Fibroblast of pulmonary artery (primary cell): ENCODE data around the gene MTA3.
"Not testable (repeated sequence)": the region's sequence is repeated elsewhere in the genome, so short reads cannot be mapped to it uniquely, and the experiment has no call there.

Source experiments
- DNase-seq: peaks from one replicate; pipeline ENCODE4 v3.0.0-alpha.2; 2010; ENCODE audit warnings: low read depth
- H3K4me3 ChIP-seq: replicated peaks from 2 replicates; pipeline ENCODE4 v1.5.1; 2011; ENCODE audit warnings: low read depth, mild to moderate bottlenecking, control low read depth, low read length, moderate library complexity
- TF ChIP-seq, protein P1 (sequence below): IDR thresholded peaks from 2 replicates; pipeline ENCODE4 v1.5.1; 2011; ENCODE audit warnings: mild to moderate bottlenecking, control low read depth, low read length, inconsistent platforms; ENCODE audit errors: missing control alignments

MTA3 gene

DNA sequence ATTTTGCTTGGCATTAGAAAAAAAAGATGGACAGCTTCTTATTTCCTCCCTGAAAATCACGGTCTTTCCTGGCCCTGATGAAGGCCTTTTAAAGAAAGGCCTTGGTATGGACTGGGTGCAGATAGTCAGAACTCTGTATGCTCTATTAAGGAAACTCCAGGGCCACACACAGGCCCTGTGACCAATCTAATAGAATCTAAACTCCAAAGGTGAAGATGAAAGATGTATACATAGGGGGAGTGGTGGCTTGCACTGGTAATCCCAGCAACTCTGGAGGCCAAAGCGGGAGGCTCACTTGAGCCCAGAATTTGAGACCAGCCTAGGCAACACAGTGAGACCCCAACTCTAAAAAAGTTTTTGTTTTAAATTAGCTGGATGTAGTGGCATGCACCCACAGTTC, 158.2 kb downstream of the MTA3 start:
- TF ChIP-seq, protein P1, sequence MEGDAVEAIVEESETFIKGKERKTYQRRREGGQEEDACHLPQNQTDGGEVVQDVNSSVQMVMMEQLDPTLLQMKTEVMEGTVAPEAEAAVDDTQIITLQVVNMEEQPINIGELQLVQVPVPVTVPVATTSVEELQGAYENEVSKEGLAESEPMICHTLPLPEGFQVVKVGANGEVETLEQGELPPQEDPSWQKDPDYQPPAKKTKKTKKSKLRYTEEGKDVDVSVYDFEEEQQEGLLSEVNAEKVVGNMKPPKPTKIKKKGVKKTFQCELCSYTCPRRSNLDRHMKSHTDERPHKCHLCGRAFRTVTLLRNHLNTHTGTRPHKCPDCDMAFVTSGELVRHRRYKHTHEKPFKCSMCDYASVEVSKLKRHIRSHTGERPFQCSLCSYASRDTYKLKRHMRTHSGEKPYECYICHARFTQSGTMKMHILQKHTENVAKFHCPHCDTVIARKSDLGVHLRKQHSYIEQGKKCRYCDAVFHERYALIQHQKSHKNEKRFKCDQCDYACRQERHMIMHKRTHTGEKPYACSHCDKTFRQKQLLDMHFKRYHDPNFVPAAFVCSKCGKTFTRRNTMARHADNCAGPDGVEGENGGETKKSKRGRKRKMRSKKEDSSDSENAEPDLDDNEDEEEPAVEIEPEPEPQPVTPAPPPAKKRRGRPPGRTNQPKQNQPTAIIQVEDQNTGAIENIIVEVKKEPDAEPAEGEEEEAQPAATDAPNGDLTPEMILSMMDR: no peak
- H3K4me3 ChIP-seq: no peak overlapping the region
- no peak for DNase-seq

DNA sequence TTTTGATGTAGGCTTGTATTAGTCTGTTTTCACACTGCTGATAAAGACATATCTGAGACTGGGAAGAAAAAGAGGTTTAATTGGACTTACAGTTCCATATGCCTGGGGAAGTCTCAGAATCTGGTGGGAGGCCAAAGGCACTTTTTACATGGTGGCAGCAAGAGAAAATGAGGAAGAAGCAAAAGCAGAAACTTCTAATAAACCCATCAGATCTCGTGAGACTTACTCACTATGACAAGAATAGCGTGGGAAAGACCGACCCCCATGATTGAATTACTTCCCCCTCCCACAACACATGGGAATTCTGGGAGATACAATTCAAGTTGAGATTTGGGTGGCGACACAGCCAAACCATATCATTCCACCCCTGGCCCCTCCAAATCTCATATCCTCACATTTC, 162.9 kb downstream of the MTA3 start:
- DNase-seq: not testable (repeated sequence)

DNA sequence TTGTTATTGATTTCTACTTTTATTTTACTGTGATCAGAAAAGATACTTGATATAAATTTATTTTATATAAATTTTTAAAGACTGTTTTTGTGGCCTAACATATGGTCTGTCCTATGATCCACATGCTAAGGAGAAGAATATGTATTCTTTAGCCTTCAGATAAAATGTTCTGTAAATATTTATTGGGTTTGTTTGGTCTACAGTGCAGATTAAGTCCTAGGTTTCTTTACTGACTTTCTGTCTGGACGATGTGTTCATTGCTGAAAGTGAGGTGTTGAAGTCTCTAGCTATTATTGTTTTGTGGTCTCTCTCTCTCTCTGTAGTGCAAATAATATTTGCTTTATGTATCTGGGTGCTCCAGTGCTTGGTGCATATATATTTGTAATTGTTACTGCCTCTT, 165.4 kb downstream of the MTA3 start:
- TF ChIP-seq, protein P1: no peak
- DNase-seq: no peak
- no peak overlapping the region for H3K4me3 ChIP-seq

More for the DNA sequence above, 162.9 kb downstream of the MTA3 start:
- H3K4me3 ChIP-seq: not testable (repeated sequence)

DNA sequence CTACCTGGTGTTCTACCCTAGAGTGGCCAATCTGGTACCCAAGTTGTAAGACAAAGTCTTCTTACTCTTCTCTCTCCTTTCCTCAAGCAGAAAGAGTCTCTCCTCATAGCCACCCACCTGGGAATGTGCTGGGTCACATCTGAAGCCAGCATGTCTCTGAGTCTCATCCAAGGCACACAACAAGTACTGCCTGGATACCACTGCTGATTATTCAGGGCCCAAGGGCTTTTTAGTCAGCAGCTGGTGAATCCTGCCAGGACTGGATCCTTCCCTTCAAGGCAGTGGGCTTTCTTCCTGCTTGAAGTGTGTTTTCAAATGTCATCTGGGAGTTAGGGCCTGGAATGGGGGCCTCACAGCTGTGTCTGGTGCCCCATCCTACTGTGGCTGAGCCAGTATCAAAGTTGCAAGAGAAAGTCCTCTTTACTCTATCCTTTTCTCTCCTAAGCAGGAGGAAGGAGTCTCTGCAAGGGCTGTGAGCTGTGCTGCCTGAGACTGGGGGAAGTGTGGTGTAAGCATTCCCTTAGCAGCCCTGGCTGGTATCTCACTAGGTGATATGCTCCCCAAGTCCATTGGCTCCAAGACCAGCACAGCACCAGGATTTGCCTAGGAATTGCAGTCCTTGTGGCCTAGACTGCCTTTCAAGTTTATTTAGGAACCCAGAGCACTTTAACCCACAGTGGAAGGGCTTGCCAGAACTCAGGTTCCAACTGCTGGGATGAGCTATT, 168.3 kb downstream of the MTA3 start:
- H3K4me3 ChIP-seq: no peak overlapping the region
- TF ChIP-seq, protein P1: no peak
- no peak for DNase-seq

DNA sequence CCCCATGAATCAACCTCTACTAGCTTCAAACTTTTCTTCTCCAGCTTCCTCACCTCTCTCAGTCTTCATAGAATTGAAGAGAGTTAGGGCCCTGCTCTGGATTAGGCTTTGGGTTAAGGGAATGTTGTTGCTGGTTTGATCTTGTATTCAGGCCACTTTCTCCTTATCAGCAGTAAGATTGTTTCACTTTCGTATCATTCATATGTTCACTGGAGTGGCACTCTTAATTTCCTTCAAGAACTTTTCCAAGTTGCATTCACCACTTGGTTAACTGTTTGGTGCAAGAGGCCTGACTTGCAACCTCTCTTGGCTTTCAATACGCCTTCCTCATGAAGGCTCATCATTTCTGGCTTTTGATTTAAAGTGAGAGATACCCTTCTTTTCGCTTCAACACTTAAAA, 172.7 kb downstream of the MTA3 start:
- TF ChIP-seq, protein P1: no peak
- no peak overlapping the region for H3K4me3 ChIP-seq
- no peak for DNase-seq

DNA sequence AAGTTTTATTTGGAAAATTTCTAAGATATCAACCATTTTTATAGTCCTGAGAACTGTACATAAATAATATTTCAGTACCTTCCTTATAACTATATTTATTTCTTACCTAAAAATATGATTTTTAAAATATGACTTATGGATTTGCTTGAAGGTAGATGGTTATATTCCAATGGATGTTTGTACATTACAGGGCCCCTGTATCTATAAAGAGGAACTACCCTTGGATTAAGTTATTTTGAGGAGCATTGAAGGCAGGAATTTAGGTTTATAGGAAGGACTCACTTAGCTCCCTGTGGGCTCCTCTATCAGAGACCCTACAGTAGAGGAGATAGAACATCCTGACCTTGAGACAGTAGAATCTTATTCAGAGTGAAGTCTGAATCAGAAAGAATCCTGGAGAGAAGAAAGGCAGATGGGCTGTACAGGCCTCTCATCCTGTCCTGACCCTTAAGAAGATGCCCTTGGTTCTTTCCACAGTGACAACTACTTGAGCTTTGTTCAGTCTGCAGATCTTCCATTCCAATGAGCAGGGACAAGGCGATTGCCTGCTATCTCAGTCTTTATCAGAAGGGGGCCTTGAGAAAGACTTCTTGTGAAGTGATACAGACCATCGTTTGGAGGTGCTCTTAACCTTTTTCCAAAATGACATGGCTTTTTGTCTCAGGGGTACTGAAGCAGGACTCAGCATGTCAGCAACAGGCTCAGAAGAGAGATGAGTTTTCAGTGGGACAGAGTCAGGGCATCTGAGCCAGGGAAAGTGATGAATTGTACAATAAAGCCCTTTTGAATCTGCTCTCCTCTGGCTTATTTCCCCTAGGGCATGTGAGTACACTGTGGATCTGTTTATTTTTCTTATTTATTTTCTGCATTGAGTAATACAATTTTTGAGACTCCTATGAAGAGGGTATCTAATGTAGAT, 174.6 kb downstream of the MTA3 start:
- TF ChIP-seq, protein P1: no peak
- DNase-seq: no peak
- H3K4me3 ChIP-seq: no peak overlapping the region

DNA sequence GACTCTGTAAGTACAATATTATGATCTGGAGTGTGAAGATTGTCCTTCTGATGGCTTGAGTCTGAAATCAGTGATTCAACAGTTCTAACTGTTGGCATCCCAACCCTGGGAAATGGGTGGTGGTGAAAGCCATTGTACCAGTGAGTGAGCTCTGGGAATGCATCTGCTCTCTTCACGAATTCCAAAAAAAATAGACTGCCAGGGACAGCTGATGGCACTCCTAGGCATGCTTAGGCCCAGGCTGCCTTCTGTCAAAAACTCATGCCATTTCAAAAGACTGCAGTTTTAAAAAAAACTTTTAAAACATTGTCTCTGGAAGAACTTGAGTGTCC, 175.2 kb downstream of the MTA3 start:
- TF ChIP-seq, protein P1: no peak

More for the DNA sequence above, 175.2 kb downstream of the MTA3 start:
- no peak for DNase-seq
- H3K4me3 ChIP-seq: no peak overlapping the region
